ENCODE measurements around the gene OGFRL1.

OGFRL1 gene

DNA sequence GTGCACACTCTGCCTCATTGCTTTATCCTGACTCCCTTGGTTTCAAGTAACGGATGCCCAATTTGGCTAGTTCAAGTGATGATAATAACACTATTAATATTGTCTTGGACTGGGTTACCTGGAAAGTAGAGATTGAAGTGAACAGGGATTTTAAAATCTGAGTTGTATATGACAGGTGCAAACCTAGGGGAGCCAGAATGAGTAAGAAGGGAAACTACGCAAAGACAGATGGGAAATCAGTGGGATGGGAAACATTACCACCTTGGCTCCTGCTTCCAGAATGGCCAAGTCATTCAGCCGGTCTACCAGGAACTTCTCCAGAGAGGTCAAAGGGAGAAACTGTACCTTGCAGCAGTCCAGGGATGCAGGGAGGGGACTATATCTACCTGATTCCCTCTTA, 41.9 kb downstream of the OGFRL1 start:
- ATAC-seq = no peak
- no peak for TF ChIP-seq ZC3H10 (CRISPR knock-in tag; IDR thresholded peaks at IDR 0.05)
- no peak for TF ChIP-seq ISL1 (CRISPR knock-in tag; IDR thresholded peaks at IDR 0.05)
- TF ChIP-seq POU6F1 (CRISPR knock-in tag; IDR thresholded peaks at IDR 0.05; ENCODE audit: borderline replicate concordance, low read depth) = no peak
- no peak for TF ChIP-seq ZNF8 (CRISPR knock-in tag; IDR thresholded peaks at IDR 0.05)
- TF ChIP-seq ZFP3 (CRISPR knock-in tag; IDR thresholded peaks at IDR 0.05) = no peak
- TF ChIP-seq CSDC2 (CRISPR knock-in tag; IDR thresholded peaks at IDR 0.05) = no peak
- no peak for TF ChIP-seq RARB (CRISPR knock-in tag; IDR thresholded peaks at IDR 0.05)
- TF ChIP-seq SNAI2 (CRISPR knock-in tag; IDR thresholded peaks at IDR 0.05) = no peak
- TF ChIP-seq GLIS3 (CRISPR knock-in tag; IDR thresholded peaks at IDR 0.05) = no peak
- TF ChIP-seq ZNF565 (CRISPR knock-in tag; conservative IDR thresholded peaks at IDR 0.05; ENCODE audit: low read depth) = no peak
- TF ChIP-seq, protein P1, sequence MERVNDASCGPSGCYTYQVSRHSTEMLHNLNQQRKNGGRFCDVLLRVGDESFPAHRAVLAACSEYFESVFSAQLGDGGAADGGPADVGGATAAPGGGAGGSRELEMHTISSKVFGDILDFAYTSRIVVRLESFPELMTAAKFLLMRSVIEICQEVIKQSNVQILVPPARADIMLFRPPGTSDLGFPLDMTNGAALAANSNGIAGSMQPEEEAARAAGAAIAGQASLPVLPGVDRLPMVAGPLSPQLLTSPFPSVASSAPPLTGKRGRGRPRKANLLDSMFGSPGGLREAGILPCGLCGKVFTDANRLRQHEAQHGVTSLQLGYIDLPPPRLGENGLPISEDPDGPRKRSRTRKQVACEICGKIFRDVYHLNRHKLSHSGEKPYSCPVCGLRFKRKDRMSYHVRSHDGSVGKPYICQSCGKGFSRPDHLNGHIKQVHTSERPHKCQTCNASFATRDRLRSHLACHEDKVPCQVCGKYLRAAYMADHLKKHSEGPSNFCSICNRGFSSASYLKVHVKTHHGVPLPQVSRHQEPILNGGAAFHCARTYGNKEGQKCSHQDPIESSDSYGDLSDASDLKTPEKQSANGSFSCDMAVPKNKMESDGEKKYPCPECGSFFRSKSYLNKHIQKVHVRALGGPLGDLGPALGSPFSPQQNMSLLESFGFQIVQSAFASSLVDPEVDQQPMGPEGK (CRISPR knock-in tag; IDR thresholded peaks at IDR 0.05; ENCODE audit: borderline replicate concordance) = no peak
- TF ChIP-seq, protein P2, sequence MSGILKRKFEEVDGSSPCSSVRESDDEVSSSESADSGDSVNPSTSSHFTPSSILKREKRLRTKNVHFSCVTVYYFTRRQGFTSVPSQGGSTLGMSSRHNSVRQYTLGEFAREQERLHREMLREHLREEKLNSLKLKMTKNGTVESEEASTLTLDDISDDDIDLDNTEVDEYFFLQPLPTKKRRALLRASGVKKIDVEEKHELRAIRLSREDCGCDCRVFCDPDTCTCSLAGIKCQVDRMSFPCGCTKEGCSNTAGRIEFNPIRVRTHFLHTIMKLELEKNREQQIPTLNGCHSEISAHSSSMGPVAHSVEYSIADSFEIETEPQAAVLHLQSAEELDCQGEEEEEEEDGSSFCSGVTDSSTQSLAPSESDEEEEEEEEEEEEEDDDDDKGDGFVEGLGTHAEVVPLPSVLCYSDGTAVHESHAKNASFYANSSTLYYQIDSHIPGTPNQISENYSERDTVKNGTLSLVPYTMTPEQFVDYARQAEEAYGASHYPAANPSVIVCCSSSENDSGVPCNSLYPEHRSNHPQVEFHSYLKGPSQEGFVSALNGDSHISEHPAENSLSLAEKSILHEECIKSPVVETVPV (CRISPR knock-in tag; IDR thresholded peaks at IDR 0.05) = no peak
- no peak for TF ChIP-seq TOX (CRISPR knock-in tag; IDR thresholded peaks at IDR 0.05; ENCODE audit: borderline replicate concordance)
- no peak for TF ChIP-seq TCF4 (CRISPR knock-in tag; IDR thresholded peaks at IDR 0.05; ENCODE audit: borderline replicate concordance)
- TF ChIP-seq ESRRG (CRISPR knock-in tag; IDR thresholded peaks at IDR 0.05) = no peak

DNA sequence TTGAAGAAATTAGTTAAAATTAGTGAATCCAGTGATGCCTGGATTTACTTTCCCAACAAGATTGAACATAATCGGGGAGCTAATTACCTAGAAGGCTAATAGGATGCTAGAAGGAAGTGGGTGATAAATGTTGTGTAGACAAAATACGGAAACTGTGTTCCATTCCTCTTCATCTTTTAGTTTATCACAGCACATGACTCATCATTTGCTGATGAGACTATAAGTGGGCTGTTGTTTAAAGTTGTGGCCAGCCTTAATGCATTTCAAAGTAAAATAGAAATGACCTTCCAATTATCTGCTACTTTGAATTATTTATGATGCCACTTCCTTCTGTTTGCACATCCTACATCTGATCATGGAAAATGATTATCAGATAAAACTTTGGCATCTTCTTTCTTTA, 43.4 kb downstream of the OGFRL1 start:
- no peak for TF ChIP-seq ARNTL (CRISPR knock-in tag; IDR thresholded peaks at IDR 0.05; ENCODE audit: borderline replicate concordance, low read depth)
- no peak for TF ChIP-seq OSR1 (CRISPR knock-in tag; IDR thresholded peaks at IDR 0.05)
- TF ChIP-seq ZC3H10 (CRISPR knock-in tag; IDR thresholded peaks at IDR 0.05) = 0 out of 2 replicates have a peak, but pooled peaks have one; percentile 37
- TF ChIP-seq, protein P2 (CRISPR knock-in tag; IDR thresholded peaks at IDR 0.05) = no peak
- ATAC-seq = no peak

DNA sequence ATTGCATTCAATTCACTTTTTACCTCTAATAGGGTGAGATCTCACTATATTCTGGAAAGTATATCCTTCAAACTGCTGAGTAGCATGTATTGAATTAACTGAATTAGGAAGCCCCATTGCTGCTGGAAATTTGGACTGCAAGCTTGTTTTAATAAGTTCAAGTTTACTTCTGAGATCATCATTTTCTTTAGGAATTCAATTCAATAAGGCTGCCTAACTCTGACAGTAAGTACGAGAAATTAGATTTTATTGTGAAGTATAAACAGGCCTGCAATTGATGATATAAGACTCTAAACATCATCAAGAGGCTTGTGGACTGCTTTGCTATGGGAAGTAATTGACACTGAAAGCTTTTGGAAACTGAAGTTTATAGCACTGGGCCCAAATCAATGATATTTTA, 44.4 kb downstream of the OGFRL1 start:
- TF ChIP-seq ZC3H10 (CRISPR knock-in tag; IDR thresholded peaks at IDR 0.05) = peak; percentile 78
- no peak for TF ChIP-seq TOX (CRISPR knock-in tag; IDR thresholded peaks at IDR 0.05; ENCODE audit: borderline replicate concordance)
- peak; percentile 68 for TF ChIP-seq ISL1 (CRISPR knock-in tag; IDR thresholded peaks at IDR 0.05)
- peak; percentile 26; the same call in 1 of the 3 replicates for ATAC-seq

DNA sequence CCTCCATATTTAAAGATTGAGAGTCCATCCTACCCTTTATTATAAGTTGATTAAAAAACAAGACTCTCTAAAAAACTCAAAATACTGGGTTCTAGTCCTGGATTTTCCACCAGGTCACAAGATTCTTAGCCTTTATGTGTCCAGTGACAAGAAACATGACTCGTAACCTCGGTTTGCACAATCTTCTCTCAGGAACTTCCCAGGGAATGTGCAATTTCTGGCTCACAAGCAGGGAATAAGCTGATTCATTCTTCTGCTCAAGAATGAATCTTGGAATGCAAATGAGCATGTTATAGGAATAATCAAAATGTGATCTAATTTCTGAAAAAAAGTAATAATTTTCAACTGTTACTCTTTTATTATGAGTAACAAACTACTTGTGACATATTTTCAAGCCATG, 45.1 kb downstream of the OGFRL1 start:
- peak; percentile 69; the same call in 2 of the 3 replicates for ATAC-seq
- TF ChIP-seq PPARA (CRISPR knock-in tag; IDR thresholded peaks at IDR 0.05; ENCODE audit: borderline replicate concordance) = no peak
- no peak for TF ChIP-seq ZNF70 (CRISPR knock-in tag; IDR thresholded peaks at IDR 0.05)
- TF ChIP-seq GLIS3 (CRISPR knock-in tag; IDR thresholded peaks at IDR 0.05) = no peak
- no peak for TF ChIP-seq ZC3H10 (CRISPR knock-in tag; IDR thresholded peaks at IDR 0.05)
- no peak for TF ChIP-seq ISL1 (CRISPR knock-in tag; IDR thresholded peaks at IDR 0.05)
- TF ChIP-seq, protein P3, sequence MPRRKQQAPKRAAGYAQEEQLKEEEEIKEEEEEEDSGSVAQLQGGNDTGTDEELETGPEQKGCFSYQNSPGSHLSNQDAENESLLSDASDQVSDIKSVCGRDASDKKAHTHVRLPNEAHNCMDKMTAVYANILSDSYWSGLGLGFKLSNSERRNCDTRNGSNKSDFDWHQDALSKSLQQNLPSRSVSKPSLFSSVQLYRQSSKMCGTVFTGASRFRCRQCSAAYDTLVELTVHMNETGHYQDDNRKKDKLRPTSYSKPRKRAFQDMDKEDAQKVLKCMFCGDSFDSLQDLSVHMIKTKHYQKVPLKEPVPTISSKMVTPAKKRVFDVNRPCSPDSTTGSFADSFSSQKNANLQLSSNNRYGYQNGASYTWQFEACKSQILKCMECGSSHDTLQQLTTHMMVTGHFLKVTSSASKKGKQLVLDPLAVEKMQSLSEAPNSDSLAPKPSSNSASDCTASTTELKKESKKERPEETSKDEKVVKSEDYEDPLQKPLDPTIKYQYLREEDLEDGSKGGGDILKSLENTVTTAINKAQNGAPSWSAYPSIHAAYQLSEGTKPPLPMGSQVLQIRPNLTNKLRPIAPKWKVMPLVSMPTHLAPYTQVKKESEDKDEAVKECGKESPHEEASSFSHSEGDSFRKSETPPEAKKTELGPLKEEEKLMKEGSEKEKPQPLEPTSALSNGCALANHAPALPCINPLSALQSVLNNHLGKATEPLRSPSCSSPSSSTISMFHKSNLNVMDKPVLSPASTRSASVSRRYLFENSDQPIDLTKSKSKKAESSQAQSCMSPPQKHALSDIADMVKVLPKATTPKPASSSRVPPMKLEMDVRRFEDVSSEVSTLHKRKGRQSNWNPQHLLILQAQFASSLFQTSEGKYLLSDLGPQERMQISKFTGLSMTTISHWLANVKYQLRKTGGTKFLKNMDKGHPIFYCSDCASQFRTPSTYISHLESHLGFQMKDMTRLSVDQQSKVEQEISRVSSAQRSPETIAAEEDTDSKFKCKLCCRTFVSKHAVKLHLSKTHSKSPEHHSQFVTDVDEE (CRISPR knock-in tag; IDR thresholded peaks at IDR 0.05) = no peak
- no peak for TF ChIP-seq ZFP3 (CRISPR knock-in tag; IDR thresholded peaks at IDR 0.05)
- no peak for TF ChIP-seq ZNF8 (CRISPR knock-in tag; IDR thresholded peaks at IDR 0.05)
- TF ChIP-seq TCF4 (CRISPR knock-in tag; IDR thresholded peaks at IDR 0.05; ENCODE audit: borderline replicate concordance) = no peak
- TF ChIP-seq RARB (CRISPR knock-in tag; IDR thresholded peaks at IDR 0.05) = no peak
- no peak for TF ChIP-seq ZFP30 (CRISPR knock-in tag; IDR thresholded peaks at IDR 0.05)
- TF ChIP-seq ESRRG (CRISPR knock-in tag; IDR thresholded peaks at IDR 0.05) = no peak
- TF ChIP-seq BACH2 (CRISPR knock-in tag; IDR thresholded peaks at IDR 0.05; ENCODE audit: borderline replicate concordance) = no peak
- no peak for TF ChIP-seq OSR1 (CRISPR knock-in tag; IDR thresholded peaks at IDR 0.05)
- no peak for TF ChIP-seq ZNF565 (CRISPR knock-in tag; conservative IDR thresholded peaks at IDR 0.05; ENCODE audit: low read depth)

Data from SK-N-SH treated with all-trans-retinoic acid at 6 μM for 48 hours (cell line).